Amniotic epithelial cell (primary cell): ENCODE measurements around the gene CTBP1.

ENCODE experiments used
- DNase-seq: peaks from one replicate; pipeline ENCODE4 v3.0.0-alpha.2; 2010; ENCODE audit warnings: low read depth

The CTBP1 gene

GRCh38 chr4:1172971-1173757 is 75.8 kb downstream of the CTBP1 start:
- peak; percentile 93 for DNase-seq

GRCh38 chr4:1172228-1172851 is 76.6 kb downstream of the CTBP1 start, which contains the start of gene SPON2:
Gene SPON2, minus strand, starts transcription at chr4:1172583.
- peak; percentile 83 for DNase-seq

GRCh38 chr4:1171311-1172227 is 77.4 kb downstream of the CTBP1 start:
- DNase-seq, result no peak

GRCh38 chr4:1170976-1171310 is 78.0 kb downstream of the CTBP1 start:
- DNase-seq, result no peak

GRCh38 chr4:1170156-1170975 is 78.6 kb downstream of the CTBP1 start:
- no peak for DNase-seq

GRCh38 chr4:1169691-1170096 is 79.2 kb downstream of the CTBP1 start:
- DNase-seq, result no peak

- DNase-seq, result no peak
Observed at GRCh38 chr4:1169171-1169671, 79.7 kb downstream of the CTBP1 start.

- no peak for DNase-seq
Observed at GRCh38 chr4:1168191-1169101, 80.5 kb downstream of the CTBP1 start.

GRCh38 chr4:1167244-1167949 is 81.5 kb downstream of the CTBP1 start:
- DNase-seq, result peak; percentile 95

- DNase-seq, result peak; percentile 63
Observed at GRCh38 chr4:1166509-1167243, 82.3 kb downstream of the CTBP1 start.

- no peak for DNase-seq
Observed at GRCh38 chr4:1164956-1165545, 83.9 kb downstream of the CTBP1 start.

- DNase-seq, result no peak
Observed at GRCh38 chr4:1164444-1164843, 84.5 kb downstream of the CTBP1 start.

- DNase-seq, result no peak
Observed at GRCh38 chr4:1164040-1164439, 84.9 kb downstream of the CTBP1 start.
